ENCODE results near the gene THTPA.
"Not testable (repeated sequence)": the region's sequence is repeated elsewhere in the genome, so short reads cannot be mapped to it uniquely, and the experiment has no call there.

Gene THTPA

DNA sequence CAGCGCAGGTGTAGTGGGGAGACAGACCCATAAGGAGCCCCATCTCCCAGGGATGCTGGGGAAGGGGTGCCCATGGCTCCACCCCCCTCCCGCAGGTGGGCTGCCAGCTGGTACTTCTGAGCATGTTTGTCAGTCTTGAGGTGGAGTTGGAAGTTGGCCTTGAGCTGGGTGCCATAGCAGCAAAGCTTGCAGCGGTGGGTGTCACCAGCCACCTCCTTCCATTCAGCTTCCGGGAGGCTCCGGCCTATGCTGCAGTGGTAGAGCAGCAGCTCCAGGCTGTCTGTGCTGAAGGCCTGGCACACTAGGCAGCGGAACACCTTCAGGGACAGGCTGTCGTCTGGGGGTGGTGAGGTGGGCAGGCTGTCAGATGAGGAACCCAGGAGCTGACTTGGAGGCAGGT is 23.4 kb upstream of the THTPA start:
- Histone ChIP-seq H3K4me2 (ENCODE audit: low read length) (no peak overlapping the region), H3K4me3 (ENCODE audit: low read depth, low read length) (no peak overlapping the region), H3K27ac (no peak overlapping the region), H3K4me1 (peaks cover 41% of the 10 kb centered on the region), H3K36me3 (ENCODE audit: control insufficient read depth, insufficient read depth, low read length) (no peaks in the 10 kb centered on the region), H3K9me3 (ENCODE audit: control insufficient read depth, low read length) (no peaks in the 10 kb centered on the region), H3K79me2 (peaks cover 15% of the 10 kb centered on the region), H3K27me3 (ENCODE audit: control insufficient read depth, insufficient read depth, low read length) (no peaks in the 10 kb centered on the region), H3K9ac (no peak overlapping the region), H2AFZ (no peak overlapping the region)
- TF ChIP-seq, protein P1, sequence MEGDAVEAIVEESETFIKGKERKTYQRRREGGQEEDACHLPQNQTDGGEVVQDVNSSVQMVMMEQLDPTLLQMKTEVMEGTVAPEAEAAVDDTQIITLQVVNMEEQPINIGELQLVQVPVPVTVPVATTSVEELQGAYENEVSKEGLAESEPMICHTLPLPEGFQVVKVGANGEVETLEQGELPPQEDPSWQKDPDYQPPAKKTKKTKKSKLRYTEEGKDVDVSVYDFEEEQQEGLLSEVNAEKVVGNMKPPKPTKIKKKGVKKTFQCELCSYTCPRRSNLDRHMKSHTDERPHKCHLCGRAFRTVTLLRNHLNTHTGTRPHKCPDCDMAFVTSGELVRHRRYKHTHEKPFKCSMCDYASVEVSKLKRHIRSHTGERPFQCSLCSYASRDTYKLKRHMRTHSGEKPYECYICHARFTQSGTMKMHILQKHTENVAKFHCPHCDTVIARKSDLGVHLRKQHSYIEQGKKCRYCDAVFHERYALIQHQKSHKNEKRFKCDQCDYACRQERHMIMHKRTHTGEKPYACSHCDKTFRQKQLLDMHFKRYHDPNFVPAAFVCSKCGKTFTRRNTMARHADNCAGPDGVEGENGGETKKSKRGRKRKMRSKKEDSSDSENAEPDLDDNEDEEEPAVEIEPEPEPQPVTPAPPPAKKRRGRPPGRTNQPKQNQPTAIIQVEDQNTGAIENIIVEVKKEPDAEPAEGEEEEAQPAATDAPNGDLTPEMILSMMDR (IDR thresholded peaks at IDR 0.05) = no peak

DNA sequence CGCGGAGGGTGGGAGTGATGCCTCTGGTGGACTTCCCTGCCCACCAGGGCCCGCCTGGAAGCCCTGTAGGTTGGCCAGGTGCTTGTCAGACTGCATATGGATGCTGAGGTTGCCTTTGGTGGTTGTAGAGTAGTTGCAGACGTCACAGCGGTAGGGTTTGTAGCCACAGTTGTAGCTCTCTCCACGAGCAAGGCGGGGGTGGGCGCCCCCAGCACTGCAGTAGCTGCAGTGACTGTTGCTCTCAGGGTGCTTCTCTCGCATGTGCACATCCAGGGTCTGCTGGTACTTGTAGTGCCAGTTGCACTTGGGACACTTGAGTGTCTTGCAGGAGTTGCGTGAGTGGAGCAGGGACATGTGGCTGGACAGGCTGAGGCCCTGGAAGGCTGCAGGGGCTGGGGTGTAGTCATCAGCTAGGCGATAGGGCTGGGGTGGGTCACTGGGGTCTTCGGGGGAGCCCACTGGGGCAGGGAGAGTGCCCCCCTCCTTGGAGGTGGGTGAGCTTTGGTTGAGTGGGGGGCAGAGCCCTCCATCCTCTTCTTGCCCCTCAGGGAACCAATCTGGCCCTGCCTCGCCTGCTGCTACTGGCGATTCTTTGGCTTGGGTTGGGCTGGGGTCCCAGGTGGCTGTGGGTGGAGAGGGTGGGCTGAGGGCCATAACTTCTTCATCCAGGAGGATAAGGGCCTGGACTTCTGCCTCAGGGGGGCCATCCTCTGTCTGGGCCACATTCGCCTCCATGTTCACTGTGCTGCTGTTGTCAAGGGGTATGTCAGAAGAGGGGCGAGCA is 22.2 kb upstream of the THTPA start:
- Histone ChIP-seq H3K9me3 (ENCODE audit: control insufficient read depth, low read length) (no peaks in the 10 kb centered on the region), H3K4me1 (peaks cover 36% of the 10 kb centered on the region), H2AFZ (no peak overlapping the region), H3K27me3 (ENCODE audit: control insufficient read depth, insufficient read depth, low read length) (no peaks in the 10 kb centered on the region), H3K4me2 (ENCODE audit: low read length) (no peak overlapping the region), H3K4me3 (ENCODE audit: low read depth, low read length) (no peak overlapping the region), H3K9ac (no peak overlapping the region), H3K36me3 (ENCODE audit: control insufficient read depth, insufficient read depth, low read length) (no peaks in the 10 kb centered on the region), H3K27ac (no peak overlapping the region), H3K79me2 (peaks cover 15% of the 10 kb centered on the region)
- TF ChIP-seq, protein P1 (IDR thresholded peaks at IDR 0.05) = no peak

DNA sequence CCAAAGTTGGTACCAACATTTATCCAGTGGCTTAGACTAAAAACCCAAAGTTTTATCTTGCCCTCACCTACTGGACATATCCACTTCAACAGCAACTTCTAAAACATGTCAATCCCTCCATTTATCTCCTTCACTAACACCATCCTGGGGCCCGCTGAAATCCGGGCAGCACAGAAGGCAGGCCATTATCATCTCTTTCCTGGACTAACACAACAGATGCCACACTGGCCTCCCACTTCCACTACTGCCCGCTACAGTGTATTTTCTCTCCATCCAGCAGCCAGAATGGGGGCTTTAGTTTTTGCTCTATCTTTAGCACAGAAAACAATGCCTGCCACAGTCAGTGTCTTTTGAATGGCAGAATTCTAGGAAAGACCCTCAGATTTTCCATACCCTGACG is 20.1 kb upstream of the THTPA start:
- Histone ChIP-seq H3K4me2 (ENCODE audit: low read length) (no peak overlapping the region), H3K4me1 (peaks cover 26% of the 10 kb centered on the region), H3K79me2 (peaks cover 15% of the 10 kb centered on the region), H3K9ac (no peak overlapping the region), H3K9me3 (ENCODE audit: control insufficient read depth, low read length) (no peaks in the 10 kb centered on the region), H3K27ac (no peak overlapping the region), H2AFZ (no peak overlapping the region), H3K4me3 (ENCODE audit: low read depth, low read length) (no peak overlapping the region), H3K27me3 (ENCODE audit: control insufficient read depth, insufficient read depth, low read length) (no peaks in the 10 kb centered on the region), H3K36me3 (ENCODE audit: control insufficient read depth, insufficient read depth, low read length) (no peaks in the 10 kb centered on the region)
- TF ChIP-seq, protein P1 (IDR thresholded peaks at IDR 0.05) = no peak

DNA sequence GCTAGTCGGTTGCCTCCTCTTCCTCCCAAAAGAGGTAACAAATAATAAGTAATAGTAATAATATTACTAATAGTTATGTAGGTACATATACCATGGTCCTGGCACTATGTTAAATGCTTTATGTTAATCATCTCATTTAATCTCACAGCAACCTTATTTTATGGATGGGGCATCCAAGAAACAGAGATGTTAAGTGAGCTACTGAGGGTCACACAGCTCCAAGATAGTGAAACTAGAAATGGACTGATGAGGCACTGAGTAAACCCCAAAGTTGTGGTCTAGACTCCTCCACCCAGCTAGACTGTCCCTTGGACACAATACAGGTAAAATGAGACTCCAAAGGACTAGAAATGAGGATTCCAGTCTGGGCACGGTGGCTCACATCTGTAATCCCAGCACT is 19.6 kb upstream of the THTPA start:
- Histone ChIP-seq H3K9me3 (ENCODE audit: control insufficient read depth, low read length) (no peaks in the 10 kb centered on the region), H3K4me1 (peaks cover 20% of the 10 kb centered on the region), H3K27ac (no peak overlapping the region), H2AFZ (no peak overlapping the region), H3K79me2 (peaks cover 17% of the 10 kb centered on the region), H3K9ac (no peak overlapping the region), H3K4me2 (ENCODE audit: low read length) (no peak overlapping the region), H3K36me3 (ENCODE audit: control insufficient read depth, insufficient read depth, low read length) (no peaks in the 10 kb centered on the region), H3K4me3 (ENCODE audit: low read depth, low read length) (no peak overlapping the region), H3K27me3 (ENCODE audit: control insufficient read depth, insufficient read depth, low read length) (no peaks in the 10 kb centered on the region)
- TF ChIP-seq, protein P1 (IDR thresholded peaks at IDR 0.05) = no peak

DNA sequence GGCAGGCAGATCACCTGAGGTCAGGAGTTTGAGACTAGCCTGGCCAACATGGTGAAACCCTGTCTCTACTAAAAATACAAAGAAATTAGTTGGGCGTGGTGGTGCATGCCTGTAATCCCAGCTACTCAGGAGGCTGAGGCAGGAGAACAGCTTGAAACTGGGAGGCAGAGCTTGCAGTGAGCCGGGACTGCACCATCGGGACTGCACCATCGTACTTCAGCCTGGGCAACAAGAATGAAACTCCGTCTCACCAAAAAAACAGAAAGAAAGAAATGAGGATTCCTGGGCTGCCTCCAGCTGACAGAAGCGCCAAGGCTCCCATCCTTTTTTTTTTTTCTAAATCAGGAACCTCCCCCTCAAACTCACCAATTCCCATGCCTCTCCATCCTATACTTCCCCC is 19.2 kb upstream of the THTPA start:
- H3K4me3 ChIP-seq (ENCODE audit: low read depth, low read length); H3K36me3 ChIP-seq (ENCODE audit: control insufficient read depth, insufficient read depth, low read length); H3K27ac ChIP-seq; H3K9me3 ChIP-seq (ENCODE audit: control insufficient read depth, low read length); H2AFZ ChIP-seq; H3K9ac ChIP-seq; H3K27me3 ChIP-seq (ENCODE audit: control insufficient read depth, insufficient read depth, low read length); H3K4me2 ChIP-seq (ENCODE audit: low read length): not testable (repeated sequence)
- Histone ChIP-seq H3K4me1 (peaks cover 19% of the 10 kb centered on the region), H3K79me2 (peaks cover 20% of the 10 kb centered on the region)
